ENCODE measurements around the gene STXBP6. TPM values are rescaled to one million over a fixed set of nuclear protein-coding genes. Genes with fewer than 3 reads are reported as not detected.

Gene STXBP6
- total and polyA plus RNA-seq, 9 donors: 1.0 to 9.3 (median 5.5) TPM

GRCh38 chr14:24904533-24904932 lies 145.4 kb downstream of the STXBP6 start:
- H3K4me1 ChIP-seq (ENCODE audit: insufficient read depth): no peaks in the 10 kb centered on the region
- WGBS, 3 donors: 94 to 95% (median 94%) methylated on average over 2 of the region's 2 CpGs
- no peak overlapping the region for H3K4me3 ChIP-seq
- TF ChIP-seq CTCF (IDR thresholded peaks at IDR 0.05) (no peak), POLR2A (IDR thresholded peaks at IDR 0.05) (no peak), EP300 (IDR thresholded peaks at IDR 0.05) (no peak)
- H3K9me3 ChIP-seq: no peaks in the 10 kb centered on the region
- H3K27me3 ChIP-seq: no peaks in the 10 kb centered on the region
- intact Hi-C loops (cut with DNase I): no loop called here
- H3K27ac ChIP-seq: no peak overlapping the region
- DNase-seq: no peak
- no peaks in the 10 kb centered on the region for H3K36me3 ChIP-seq

GRCh38 chr14:24903337-24903736 lies 146.6 kb downstream of the STXBP6 start:
- Histone ChIP-seq H3K27me3 (no peaks in the 10 kb centered on the region), H3K27ac (no peak overlapping the region), H3K4me3 (no peak overlapping the region), H3K9me3 (no peaks in the 10 kb centered on the region), H3K4me1 (ENCODE audit: insufficient read depth) (no peaks in the 10 kb centered on the region), H3K36me3 (no peaks in the 10 kb centered on the region)
- TF ChIP-seq CTCF (IDR thresholded peaks at IDR 0.05) (no peak), EP300 (IDR thresholded peaks at IDR 0.05) (no peak), POLR2A (IDR thresholded peaks at IDR 0.05) (no peak)
- no peak for DNase-seq
- intact Hi-C loops (cut with DNase I): no loop called here

GRCh38 chr14:24900269-24901100 lies 149.5 kb downstream of the STXBP6 start:
- TF ChIP-seq POLR2A (IDR thresholded peaks at IDR 0.05): no peak
- TF ChIP-seq EP300 (IDR thresholded peaks at IDR 0.05): no peak
- TF ChIP-seq CTCF (IDR thresholded peaks at IDR 0.05): no peak
- Histone ChIP-seq H3K4me1 (ENCODE audit: insufficient read depth) (no peaks in the 10 kb centered on the region), H3K9me3 (no peaks in the 10 kb centered on the region), H3K36me3 (no peaks in the 10 kb centered on the region), H3K4me3 (no peak overlapping the region), H3K27me3 (no peaks in the 10 kb centered on the region), H3K27ac (no peak overlapping the region)
- DNase-seq: no peak
- WGBS, 3 donors: 21 to 26% (median 24%) methylated on average over 6 of the region's 6 CpGs
- intact Hi-C loops (cut with DNase I): no loop called here

GRCh38 chr14:24897793-24898192 lies 152.2 kb downstream of the STXBP6 start:
- 91 to 96% (median 94%) methylated on average over 3 of the region's 3 CpGs for WGBS, 3 donors
- TF ChIP-seq EP300 (IDR thresholded peaks at IDR 0.05) (no peak), POLR2A (IDR thresholded peaks at IDR 0.05) (no peak), CTCF (IDR thresholded peaks at IDR 0.05) (no peak)
- Histone ChIP-seq H3K36me3 (no peaks in the 10 kb centered on the region), H3K9me3 (no peaks in the 10 kb centered on the region), H3K27ac (no peak overlapping the region), H3K4me1 (ENCODE audit: insufficient read depth) (no peaks in the 10 kb centered on the region), H3K27me3 (no peaks in the 10 kb centered on the region), H3K4me3 (no peak overlapping the region)
- no peak for DNase-seq
- intact Hi-C loops (cut with DNase I): no loop called here
